ENCODE data around the gene FUT4. TPM values are rescaled to one million over a fixed set of nuclear protein-coding genes. Genes with fewer than 3 reads are reported as not detected.
"Not testable (repeated sequence)": the region's sequence is repeated elsewhere in the genome, so short reads cannot be mapped to it uniquely, and the experiment has no call there.

FUT4 gene
- total RNA-seq, 2 donors from 2014 or later = 5.2 to 6.5 TPM

DNA sequence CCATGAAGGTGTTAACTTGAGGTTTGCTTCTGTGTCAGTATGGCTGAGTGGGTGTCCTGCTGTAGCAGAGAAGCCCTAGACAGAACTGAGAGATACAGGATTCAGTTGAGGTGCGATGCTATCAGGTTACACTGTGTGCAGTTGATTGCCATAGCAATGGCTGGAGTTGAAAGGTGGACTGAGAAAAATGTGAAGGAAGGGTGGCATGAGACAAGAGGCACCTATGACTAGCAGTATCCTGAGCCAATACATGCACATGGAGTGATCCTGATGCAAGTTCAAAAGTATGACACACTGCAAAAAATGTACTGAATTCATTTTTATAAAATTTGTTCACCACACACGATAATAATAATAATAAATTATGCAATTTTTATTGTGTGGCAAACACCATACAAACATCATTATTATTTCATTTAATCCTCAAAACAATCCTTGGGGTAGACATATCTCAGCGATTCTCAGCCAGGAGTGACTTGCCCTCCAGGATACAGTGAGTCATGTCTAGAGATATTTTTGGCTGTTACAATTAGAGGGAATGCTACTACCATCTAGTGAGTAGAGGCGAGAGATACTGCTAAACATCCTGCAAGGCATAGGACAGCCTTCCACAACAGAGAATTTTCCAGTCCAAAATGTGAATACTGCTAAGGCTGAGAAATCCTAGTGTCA, 19.6 kb downstream of the FUT4 start:
- Histone ChIP-seq H3K4me3 (no peak overlapping the region), H3K27me3 (replicated peaks; ENCODE audit: insufficient read depth) (no peaks in the 10 kb centered on the region), H3K27ac (no peak overlapping the region), H3K4me1 (replicated peaks) (no peaks in the 10 kb centered on the region), H3K36me3 (no peaks in the 10 kb centered on the region), H3K9me3 (no peaks in the 10 kb centered on the region)
- TF ChIP-seq POLR2AphosphoS5 (IDR thresholded peaks at IDR 0.05) (no peak), POLR2A (IDR thresholded peaks at IDR 0.05) (no peak)
- WGBS = 66% methylated on average over 4 of the region's 4 CpGs
- intact Hi-C loops (cut with DNase I) = no loop called here
- DNase-seq (ENCODE audit: low spot score) = no peak

DNA sequence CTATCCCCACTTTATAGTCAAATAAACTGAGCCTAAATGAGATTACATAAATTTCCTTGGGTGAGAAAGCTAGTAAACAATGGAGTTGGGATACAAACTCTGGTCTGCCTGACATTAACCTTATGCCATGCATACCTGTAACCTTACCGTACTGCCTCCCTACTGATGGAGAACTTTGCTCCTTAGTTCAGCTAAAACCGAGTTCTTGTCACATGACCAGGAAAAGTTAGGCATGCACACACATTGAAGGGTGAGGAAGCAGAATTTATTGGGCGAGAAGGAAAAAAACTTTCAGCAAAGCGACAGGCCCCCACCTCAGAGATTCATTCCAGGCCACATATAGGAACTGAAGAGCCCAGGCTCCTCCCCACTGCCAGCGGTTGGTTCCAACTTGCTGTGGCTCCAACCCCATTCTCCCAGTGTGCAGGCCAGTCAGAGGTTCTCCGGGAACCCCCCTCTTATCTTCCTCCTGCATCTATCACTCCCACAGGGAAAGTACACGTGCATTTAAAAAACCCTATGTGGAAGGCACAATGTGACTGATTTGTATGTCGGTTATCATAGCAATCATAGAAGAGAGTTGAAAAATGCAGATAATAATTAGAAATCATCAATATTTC, 20.2 kb downstream of the FUT4 start:
- no peaks in the 10 kb centered on the region for H3K4me1 ChIP-seq (replicated peaks)
- no peaks in the 10 kb centered on the region for H3K27me3 ChIP-seq (replicated peaks; ENCODE audit: insufficient read depth)
- TF ChIP-seq POLR2AphosphoS5 (IDR thresholded peaks at IDR 0.05) = no peak
- no peak for TF ChIP-seq POLR2A (IDR thresholded peaks at IDR 0.05)
- TF ChIP-seq, protein P1, sequence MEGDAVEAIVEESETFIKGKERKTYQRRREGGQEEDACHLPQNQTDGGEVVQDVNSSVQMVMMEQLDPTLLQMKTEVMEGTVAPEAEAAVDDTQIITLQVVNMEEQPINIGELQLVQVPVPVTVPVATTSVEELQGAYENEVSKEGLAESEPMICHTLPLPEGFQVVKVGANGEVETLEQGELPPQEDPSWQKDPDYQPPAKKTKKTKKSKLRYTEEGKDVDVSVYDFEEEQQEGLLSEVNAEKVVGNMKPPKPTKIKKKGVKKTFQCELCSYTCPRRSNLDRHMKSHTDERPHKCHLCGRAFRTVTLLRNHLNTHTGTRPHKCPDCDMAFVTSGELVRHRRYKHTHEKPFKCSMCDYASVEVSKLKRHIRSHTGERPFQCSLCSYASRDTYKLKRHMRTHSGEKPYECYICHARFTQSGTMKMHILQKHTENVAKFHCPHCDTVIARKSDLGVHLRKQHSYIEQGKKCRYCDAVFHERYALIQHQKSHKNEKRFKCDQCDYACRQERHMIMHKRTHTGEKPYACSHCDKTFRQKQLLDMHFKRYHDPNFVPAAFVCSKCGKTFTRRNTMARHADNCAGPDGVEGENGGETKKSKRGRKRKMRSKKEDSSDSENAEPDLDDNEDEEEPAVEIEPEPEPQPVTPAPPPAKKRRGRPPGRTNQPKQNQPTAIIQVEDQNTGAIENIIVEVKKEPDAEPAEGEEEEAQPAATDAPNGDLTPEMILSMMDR (IDR thresholded peaks at IDR 0.05) = no peak
- intact Hi-C loops (cut with DNase I) = no loop called here
- no peak for DNase-seq (ENCODE audit: low spot score)
- H3K36me3 ChIP-seq = no peaks in the 10 kb centered on the region
- H3K27ac ChIP-seq = no peak overlapping the region
- 76% methylated on average over 8 of the region's 8 CpGs for WGBS
- H3K9me3 ChIP-seq = no peaks in the 10 kb centered on the region
- H3K4me3 ChIP-seq = no peak overlapping the region

DNA sequence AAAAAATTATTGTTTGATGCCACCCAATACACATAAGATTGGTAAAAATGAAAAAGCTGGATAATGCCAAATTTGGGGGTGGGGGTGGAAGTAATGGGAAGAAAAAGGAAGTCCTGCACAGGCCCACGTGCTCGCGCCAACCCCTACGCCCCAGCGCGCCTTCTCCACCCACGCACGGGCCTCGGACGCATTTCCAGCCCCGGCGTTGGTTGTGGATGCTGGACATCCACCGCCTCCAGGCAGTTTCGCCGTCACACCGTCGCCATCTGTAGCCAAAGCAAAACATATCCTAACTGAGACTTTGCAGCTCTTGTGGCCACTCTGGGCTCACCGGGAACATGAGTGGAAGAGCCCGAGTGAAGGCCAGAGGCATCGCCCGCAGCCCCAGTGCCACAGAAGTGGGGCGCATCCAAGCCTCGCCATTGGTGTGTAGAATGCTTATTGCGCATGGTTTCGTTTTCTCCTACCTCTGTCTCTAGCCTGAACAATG, 23.5 kb downstream of the FUT4 start, which contains the start of gene PIWIL4:
PIWIL4 (plus strand) TSS at position 188 of the 490 bp plus-strand sequence; CDS start at position 339, 151 bp downstream.
- TF ChIP-seq POLR2A (IDR thresholded peaks at IDR 0.05) (no peak), POLR2AphosphoS5 (IDR thresholded peaks at IDR 0.05) (no peak)
- TF ChIP-seq, protein P1 (IDR thresholded peaks at IDR 0.05) = no peak
- H3K27ac ChIP-seq = no peak within 1 kb of the TSS
- no peaks in the 10 kb centered on the region for H3K36me3 ChIP-seq
- no peaks in the 10 kb centered on the region for H3K9me3 ChIP-seq
- intact Hi-C loops (cut with DNase I) = no loop called here
- 93% methylated on average over 25 of the region's 25 CpGs for WGBS
- DNase-seq (ENCODE audit: low spot score) = no peak
- no peaks in the 10 kb centered on the region for H3K27me3 ChIP-seq (replicated peaks; ENCODE audit: insufficient read depth)
- H3K4me1 ChIP-seq (replicated peaks) = no peaks in the 10 kb centered on the region
- H3K4me3 ChIP-seq = no peak within 1 kb of the TSS

DNA sequence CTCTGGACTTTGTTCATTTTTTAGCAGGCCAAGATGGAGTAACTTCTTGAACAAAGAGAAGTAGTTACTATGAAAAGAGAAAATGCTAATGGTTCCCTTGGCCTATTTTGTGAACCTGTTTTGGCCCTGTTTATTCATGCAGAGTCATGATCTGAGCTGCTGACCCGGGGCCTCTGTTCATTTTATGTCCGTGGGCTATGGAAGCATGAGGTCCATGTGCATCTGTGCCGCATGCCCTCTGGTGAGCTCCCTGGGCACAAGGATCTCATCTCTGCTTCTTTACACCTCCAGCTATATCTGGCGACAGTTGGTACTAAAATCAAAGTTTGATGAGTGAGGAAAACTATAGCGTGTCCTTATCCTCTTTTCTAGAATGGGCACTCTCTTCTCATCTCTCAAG, 24.5 kb downstream of the FUT4 start:
- no peaks in the 10 kb centered on the region for H3K27me3 ChIP-seq (replicated peaks; ENCODE audit: insufficient read depth)
- WGBS = 96% methylated on average over 5 of the region's 5 CpGs
- intact Hi-C loops (cut with DNase I) = no loop called here
- H3K9me3 ChIP-seq = no peaks in the 10 kb centered on the region
- H3K36me3 ChIP-seq = no peaks in the 10 kb centered on the region
- TF ChIP-seq POLR2AphosphoS5 (IDR thresholded peaks at IDR 0.05) = no peak
- no peak for TF ChIP-seq POLR2A (IDR thresholded peaks at IDR 0.05)
- TF ChIP-seq, protein P1 (IDR thresholded peaks at IDR 0.05) = no peak
- no peaks in the 10 kb centered on the region for H3K4me1 ChIP-seq (replicated peaks)
- no peak for DNase-seq (ENCODE audit: low spot score)
- no peak overlapping the region for H3K4me3 ChIP-seq
- no peak overlapping the region for H3K27ac ChIP-seq

DNA sequence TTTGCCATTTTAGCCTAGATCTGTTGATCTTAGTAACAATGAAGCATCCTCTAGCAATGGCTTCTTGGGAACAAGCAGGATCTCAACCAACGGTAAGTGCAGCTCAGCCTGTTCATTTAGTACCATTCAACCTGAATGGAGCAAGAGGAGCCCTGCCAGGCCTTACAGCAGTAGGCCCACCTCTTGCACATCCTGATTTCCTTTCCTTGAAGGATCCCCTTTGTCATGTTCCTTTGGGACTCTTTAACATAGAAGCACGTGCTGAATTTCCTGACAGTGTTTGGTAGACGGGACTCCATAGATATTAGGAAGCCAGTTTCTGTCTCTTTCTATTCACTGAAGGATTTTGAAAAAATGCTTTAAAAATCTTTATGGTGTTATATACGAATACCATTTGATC, 25.0 kb downstream of the FUT4 start:
- 90% methylated on average over 4 of the region's 4 CpGs for WGBS

DNA sequence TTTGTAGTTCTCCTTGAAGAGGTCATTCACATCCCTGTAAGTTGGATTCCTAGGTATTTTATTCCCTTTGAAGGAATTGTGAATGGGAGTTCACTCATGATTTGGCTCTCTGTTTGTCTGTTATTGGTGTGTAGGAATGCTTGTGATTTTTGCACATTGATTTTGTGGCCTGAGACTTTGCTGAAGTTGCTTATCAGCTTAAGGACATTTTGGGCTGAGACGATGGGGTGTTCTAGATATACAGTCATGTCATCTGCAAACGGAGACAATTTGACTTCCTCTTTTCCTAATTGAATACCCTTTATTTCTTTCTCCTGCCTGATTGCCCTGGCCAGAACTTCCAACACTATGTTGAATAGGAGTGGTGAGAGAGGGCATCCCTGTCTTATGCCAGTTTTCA, 29.3 kb downstream of the FUT4 start:
- H3K9me3 ChIP-seq; DNase-seq (ENCODE audit: low spot score); H3K4me1 ChIP-seq (replicated peaks); H3K27ac ChIP-seq; H3K36me3 ChIP-seq; intact Hi-C loops (cut with DNase I); H3K27me3 ChIP-seq (replicated peaks; ENCODE audit: insufficient read depth); H3K4me3 ChIP-seq: not testable (repeated sequence)
- WGBS = 77% methylated on average over 2 of the region's 2 CpGs

More for the DNA sequence above, 25.0 kb downstream of the FUT4 start:
- no peak overlapping the region for H3K4me3 ChIP-seq
- no peak for DNase-seq (ENCODE audit: low spot score)
- no peaks in the 10 kb centered on the region for H3K27me3 ChIP-seq (replicated peaks; ENCODE audit: insufficient read depth)
- no peaks in the 10 kb centered on the region for H3K9me3 ChIP-seq
- no peaks in the 10 kb centered on the region for H3K36me3 ChIP-seq
- H3K4me1 ChIP-seq (replicated peaks) = no peaks in the 10 kb centered on the region
- TF ChIP-seq, protein P1 (IDR thresholded peaks at IDR 0.05) = no peak
- H3K27ac ChIP-seq = no peak overlapping the region
- intact Hi-C loops (cut with DNase I) = no loop called here
